Caco-2 (cell line): Measurements from ENCODE around the gene ZNF586. TPM values are rescaled to one million over a fixed set of nuclear protein-coding genes. Genes with fewer than 3 reads are reported as not detected.
"Not testable (repeated sequence)": the region's sequence is repeated elsewhere in the genome, so short reads cannot be mapped to it uniquely, and the experiment has no call there.

Experiments
- BruUV-seq: library from RNA; stranded (reverse); fragments of 400-500 nt; replicated peaks from 2 replicates; lab custom pipeline; 2021; lab: Mats Ljungman, UMichigan
- CTCF ChIA-PET: fragments of 300-600 bp; sonication (Branson Sonifier 250); formaldehyde crosslinking; loops from one replicate; lab custom pipeline; 2022; ENCODE audit warnings: antibody characterized with exemption; lab: Charles Lee
- POLR2A ChIA-PET: fragments of 300-600 bp; sonication (Branson Sonifier 250); formaldehyde crosslinking; loops from one replicate; lab custom pipeline; 2022; ENCODE audit warnings: antibody characterized with exemption; lab: Charles Lee
- DNase-seq, 2 experiments: peaks; one replicate each; pipeline versions ENCODE4 v3.0.0 to v3.0.0-alpha.2; 2020 to 2022
- H3K27me3 ChIP-seq: replicated peaks from 2 replicates; pipeline ENCODE4 v1.6.0; 2011; ENCODE audit warnings: low read length; ENCODE audit not compliant: control insufficient read depth, insufficient read depth
- H3K36me3 ChIP-seq: 2 replicates; pipeline ENCODE4 v1.5.1; 2011; ENCODE audit warnings: low read length; ENCODE audit not compliant: control insufficient read depth, insufficient read depth
- H3K4me1 ChIP-seq: fragments of 250-450 bp; sonication (Bioruptor Pico); 2 replicates; pipeline ENCODE4 v1.5.1; 2020; ENCODE audit warnings: mild to moderate bottlenecking
- H3K4me3 ChIP-seq: 2 replicates; pipeline ENCODE4 v1.5.1; 2011; ENCODE audit warnings: low read depth, mild to moderate bottlenecking, control low read depth, low read length
- H3K9me3 ChIP-seq: fragments of 250-450 bp; sonication (Bioruptor Pico); 2 replicates; pipeline ENCODE4 v1.5.1; 2020; ENCODE audit warnings: mild to moderate bottlenecking, moderate library complexity
- H3K27ac Mint-ChIP-seq: one replicate; pipeline ENCODE4 v1.8.0; 2022; ENCODE audit warnings: mixed read lengths; ENCODE audit not compliant: unreplicated experiment
- H3K27me3 Mint-ChIP-seq: one replicate; pipeline ENCODE4 v1.8.0; 2022; ENCODE audit warnings: mixed read lengths; ENCODE audit not compliant: insufficient read depth, unreplicated experiment
- H3K36me3 Mint-ChIP-seq: one replicate; pipeline ENCODE4 v1.8.0; 2022; ENCODE audit warnings: mild to moderate bottlenecking, mixed read lengths; ENCODE audit not compliant: insufficient read depth, unreplicated experiment
- H3K4me1 Mint-ChIP-seq: one replicate; pipeline ENCODE4 v1.8.0; 2022; ENCODE audit warnings: low read depth, mixed read lengths; ENCODE audit not compliant: unreplicated experiment
- H3K4me3 Mint-ChIP-seq: one replicate; pipeline ENCODE4 v1.8.0; 2022; ENCODE audit warnings: mild to moderate bottlenecking, moderate library complexity, mixed read lengths; ENCODE audit not compliant: unreplicated experiment
- H3K9me3 Mint-ChIP-seq: one replicate; pipeline ENCODE4 v1.8.0; 2022; ENCODE audit warnings: mixed read lengths; ENCODE audit not compliant: unreplicated experiment
- CTCF ChIP-seq, 2 experiments: fragments of 200-600 bp in 1 of 2; IDR thresholded peaks; 1 replicate in 1 of 2; 2 replicates in 1 of 2; pipeline versions ENCODE4 v1.5.1 to v1.8.0; 2011 to 2022; ENCODE audit warnings: antibody characterized with exemption in 1 of 2, control low read depth in 1 of 2, inconsistent platforms in 1 of 2, low read depth in 1 of 2, low read length in 1 of 2, mild to moderate bottlenecking in 1 of 2, moderate library complexity in 1 of 2; ENCODE audit not compliant: insufficient read depth in 1 of 2, severe bottlenecking in 1 of 2, unreplicated experiment in 1 of 2
- intact Hi-C: fragments of 100-400 bp; cut with micrococcal nuclease; formaldehyde crosslinking; loops from one replicate; pipeline ENCODE4 v1.10.0; 2022; ENCODE audit not compliant: unreplicated experiment
- total RNA-seq: library from RNA; stranded (reverse); gene quantifications from 2 replicates; pipeline ENCODE4 v1.2.3, GENCODE V29; 2022

The ZNF586 gene
- total RNA-seq, 1 experiment from 2014 or later: 6.2 TPM

- Histone ChIP-seq H3K4me1 (no peaks in the 10 kb centered on the region), H3K9me3 (no peaks in the 10 kb centered on the region), H3K4me3 (no peak overlapping the region), H3K27me3 (no peaks in the 10 kb centered on the region), H3K36me3 (no peaks in the 10 kb centered on the region; the same call in 1 of the 2 replicates)
- Mint-ChIP-seq H3K27ac (no peak overlapping the region), H3K4me1 (no peaks in the 10 kb centered on the region), H3K4me3 (no peak overlapping the region), H3K36me3 (peaks cover 27% of the 10 kb centered on the region), H3K27me3 (no peaks in the 10 kb centered on the region), H3K9me3 (no peaks in the 10 kb centered on the region)
- BruUV-seq: no TSS peak
- intact Hi-C loops: no loop called here
- no peak for TF ChIP-seq CTCF (IDR thresholded peaks at IDR 0.05; ENCODE audit: insufficient read depth in 1 of 2, low read depth in 1 of 2, low read length in 1 of 2, severe bottlenecking in 1 of 2, unreplicated experiment in 1 of 2)
- ChIA-PET POLR2A (no interaction called here), CTCF (no interaction called here)
- no peak for DNase-seq
Measured at GRCh38 chr19:57786906-57787305, 17.4 kb downstream of the ZNF586 start.

GRCh38 chr19:57788114-57788692 is 18.7 kb downstream of the ZNF586 start:
- H3K4me1 Mint-ChIP-seq: no peaks in the 10 kb centered on the region
- H3K36me3 ChIP-seq: no peaks in the 10 kb centered on the region; the same call in 1 of the 2 replicates

GRCh38 chr19:57789288-57789687 is 19.8 kb downstream of the ZNF586 start:
- no peak overlapping the region for H3K4me3 ChIP-seq
- no peaks in the 10 kb centered on the region for H3K4me1 Mint-ChIP-seq
- no peak overlapping the region for H3K4me3 Mint-ChIP-seq
- intact Hi-C loops: no loop called here
- POLR2A ChIA-PET: no interaction called here
- no peaks in the 10 kb centered on the region for H3K9me3 ChIP-seq
- no peak for TF ChIP-seq CTCF (IDR thresholded peaks at IDR 0.05; ENCODE audit: insufficient read depth in 1 of 2, low read depth in 1 of 2, low read length in 1 of 2, severe bottlenecking in 1 of 2, unreplicated experiment in 1 of 2)
- no peaks in the 10 kb centered on the region; the same call in 1 of the 2 replicates for H3K36me3 ChIP-seq
- CTCF ChIA-PET: no interaction called here
- no peaks in the 10 kb centered on the region for H3K9me3 Mint-ChIP-seq
- no peak for DNase-seq
- no peaks in the 10 kb centered on the region for H3K4me1 ChIP-seq
- H3K27me3 Mint-ChIP-seq: no peaks in the 10 kb centered on the region
- peaks cover 35% of the 10 kb centered on the region for H3K36me3 Mint-ChIP-seq
- no peak overlapping the region for H3K27ac Mint-ChIP-seq
- H3K27me3 ChIP-seq: no peaks in the 10 kb centered on the region
- BruUV-seq: no TSS peak

More at GRCh38 chr19:57788114-57788692, 18.7 kb downstream of the ZNF586 start:
- Mint-ChIP-seq H3K36me3 (peaks cover 32% of the 10 kb centered on the region), H3K9me3 (no peaks in the 10 kb centered on the region), H3K27me3 (no peaks in the 10 kb centered on the region), H3K4me3 (no peak overlapping the region), H3K27ac (no peak overlapping the region)
- no peak for DNase-seq
- no peak for TF ChIP-seq CTCF (IDR thresholded peaks at IDR 0.05; ENCODE audit: insufficient read depth in 1 of 2, low read depth in 1 of 2, low read length in 1 of 2, severe bottlenecking in 1 of 2, unreplicated experiment in 1 of 2)
- POLR2A ChIA-PET: interaction anchor here (0.6 to 0.7 kb wide), 2 partner anchors 8 to 61 kb away, joined by 3 read pairs; no protein-coding TSS in a partner anchor
- Histone ChIP-seq H3K27me3 (no peaks in the 10 kb centered on the region), H3K9me3 (no peaks in the 10 kb centered on the region), H3K4me1 (no peaks in the 10 kb centered on the region), H3K4me3 (no peak overlapping the region)
- no TSS peak for BruUV-seq
- intact Hi-C loops: no loop called here
- CTCF ChIA-PET: no interaction called here

- H3K27ac Mint-ChIP-seq, H3K36me3 ChIP-seq, BruUV-seq, H3K27me3 Mint-ChIP-seq, H3K27me3 ChIP-seq, DNase-seq, H3K9me3 Mint-ChIP-seq, H3K4me3 ChIP-seq, H3K4me1 Mint-ChIP-seq, H3K9me3 ChIP-seq, intact Hi-C loops, H3K4me3 Mint-ChIP-seq, H3K4me1 ChIP-seq, POLR2A ChIA-PET, CTCF ChIA-PET: not testable (repeated sequence)
- H3K36me3 Mint-ChIP-seq: peaks cover 43% of the 10 kb centered on the region
Measured at GRCh38 chr19:57796580-57796979, 27.1 kb downstream of the ZNF586 start.
